Measurements from ENCODE around the gene SYT5.

GRCh38 chr19:55175117-55175867 is 4.8 kb downstream of the SYT5 start:
- TF ChIP-seq, protein P1, sequence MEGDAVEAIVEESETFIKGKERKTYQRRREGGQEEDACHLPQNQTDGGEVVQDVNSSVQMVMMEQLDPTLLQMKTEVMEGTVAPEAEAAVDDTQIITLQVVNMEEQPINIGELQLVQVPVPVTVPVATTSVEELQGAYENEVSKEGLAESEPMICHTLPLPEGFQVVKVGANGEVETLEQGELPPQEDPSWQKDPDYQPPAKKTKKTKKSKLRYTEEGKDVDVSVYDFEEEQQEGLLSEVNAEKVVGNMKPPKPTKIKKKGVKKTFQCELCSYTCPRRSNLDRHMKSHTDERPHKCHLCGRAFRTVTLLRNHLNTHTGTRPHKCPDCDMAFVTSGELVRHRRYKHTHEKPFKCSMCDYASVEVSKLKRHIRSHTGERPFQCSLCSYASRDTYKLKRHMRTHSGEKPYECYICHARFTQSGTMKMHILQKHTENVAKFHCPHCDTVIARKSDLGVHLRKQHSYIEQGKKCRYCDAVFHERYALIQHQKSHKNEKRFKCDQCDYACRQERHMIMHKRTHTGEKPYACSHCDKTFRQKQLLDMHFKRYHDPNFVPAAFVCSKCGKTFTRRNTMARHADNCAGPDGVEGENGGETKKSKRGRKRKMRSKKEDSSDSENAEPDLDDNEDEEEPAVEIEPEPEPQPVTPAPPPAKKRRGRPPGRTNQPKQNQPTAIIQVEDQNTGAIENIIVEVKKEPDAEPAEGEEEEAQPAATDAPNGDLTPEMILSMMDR (IDR thresholded peaks at IDR 0.05 in 2 of 3, conservative IDR thresholded peaks at IDR 0.05 in 1 of 3; ENCODE audit: control insufficient read depth in 2 of 3, extremely low read depth in 1 of 3, insufficient read depth in 1 of 3, low read depth in 3 of 3, low read length in 3 of 3) = no peak
- no peak for TF ChIP-seq USF2 (IDR thresholded peaks at IDR 0.05; ENCODE audit: borderline replicate concordance, low read depth, low read length)
- no peak for TF ChIP-seq REST (IDR thresholded peaks at IDR 0.05; ENCODE audit: low read depth, low read length)
- TF ChIP-seq, protein P2, sequence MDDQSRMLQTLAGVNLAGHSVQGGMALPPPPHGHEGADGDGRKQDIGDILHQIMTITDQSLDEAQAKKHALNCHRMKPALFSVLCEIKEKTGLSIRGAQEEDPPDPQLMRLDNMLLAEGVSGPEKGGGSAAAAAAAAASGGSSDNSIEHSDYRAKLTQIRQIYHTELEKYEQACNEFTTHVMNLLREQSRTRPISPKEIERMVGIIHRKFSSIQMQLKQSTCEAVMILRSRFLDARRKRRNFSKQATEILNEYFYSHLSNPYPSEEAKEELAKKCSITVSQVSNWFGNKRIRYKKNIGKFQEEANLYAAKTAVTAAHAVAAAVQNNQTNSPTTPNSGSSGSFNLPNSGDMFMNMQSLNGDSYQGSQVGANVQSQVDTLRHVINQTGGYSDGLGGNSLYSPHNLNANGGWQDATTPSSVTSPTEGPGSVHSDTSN (IDR thresholded peaks at IDR 0.05; ENCODE audit: insufficient replicate concordance, low read depth, low read length) = no peak
